HEK293 (cell line): ENCODE results near the gene SLC31A1.

Source experiments
- TF ChIP-seq, protein P1 (sequence below): fragments of 450-650 bp; formaldehyde crosslinking; IDR thresholded peaks from 2 replicates; pipeline ENCODE4 v1.5.1; 2016; ENCODE audit warnings: missing biosample characterization, missing genetic modification characterization
- TF ChIP-seq, protein P2 (sequence below): fragments of 450-650 bp; formaldehyde crosslinking; IDR thresholded peaks from 2 replicates; pipeline ENCODE4 v1.5.1; 2016; ENCODE audit warnings: missing biosample characterization, missing genetic modification characterization

DNA sequence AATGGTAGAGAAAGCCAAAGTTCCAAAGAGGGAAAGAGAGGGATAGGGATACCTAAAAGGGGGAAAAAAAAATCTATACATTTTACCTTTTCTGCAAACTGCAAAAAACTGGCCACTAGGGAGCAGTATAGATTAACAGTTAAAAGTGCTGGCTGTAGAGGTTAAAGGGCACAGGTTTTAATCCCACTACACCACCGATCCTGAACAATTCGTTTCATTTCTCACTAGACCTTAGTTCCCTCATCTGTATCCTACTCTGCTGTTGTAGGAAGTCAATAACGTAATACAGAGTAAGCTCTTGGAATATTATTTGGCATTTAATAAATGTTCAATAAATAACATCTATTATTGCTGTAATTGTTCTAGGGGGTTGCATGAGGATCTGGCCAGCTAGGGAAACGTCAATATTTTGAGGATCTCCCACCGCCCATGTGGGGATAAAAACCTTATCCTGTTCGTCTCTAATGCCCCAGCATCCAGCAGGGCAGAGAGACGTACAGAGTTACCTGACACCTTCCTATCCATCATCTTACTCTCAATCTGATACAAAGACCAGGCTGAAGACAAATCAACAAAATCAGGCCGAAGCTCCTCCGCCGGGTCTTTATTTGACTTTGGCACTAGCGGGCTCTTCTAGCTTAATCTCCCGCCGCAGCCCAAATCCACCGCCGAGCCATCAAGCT, 53.3 kb downstream of the SLC31A1 start:
- TF ChIP-seq, protein P1, sequence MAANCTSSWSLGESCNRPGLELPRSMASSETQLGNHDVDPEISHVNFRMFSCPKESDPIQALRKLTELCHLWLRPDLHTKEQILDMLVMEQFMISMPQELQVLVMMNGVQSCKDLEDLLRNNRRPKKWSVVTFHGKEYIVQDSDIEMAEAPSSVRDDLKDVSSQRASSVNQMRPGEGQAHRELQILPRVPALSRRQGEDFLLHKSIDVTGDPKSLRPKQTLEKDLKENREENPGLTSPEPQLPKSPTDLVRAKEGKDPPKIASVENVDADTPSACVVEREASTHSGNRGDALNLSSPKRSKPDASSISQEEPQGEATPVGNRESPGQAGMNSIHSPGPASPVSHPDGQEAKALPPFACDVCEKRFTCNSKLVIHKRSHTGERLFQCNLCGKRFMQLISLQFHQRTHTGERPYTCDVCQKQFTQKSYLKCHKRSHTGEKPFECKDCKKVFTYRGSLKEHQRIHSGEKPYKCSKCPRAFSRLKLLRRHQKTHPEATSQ (tag by site-specific recombination), result no peak
- TF ChIP-seq, protein P2, sequence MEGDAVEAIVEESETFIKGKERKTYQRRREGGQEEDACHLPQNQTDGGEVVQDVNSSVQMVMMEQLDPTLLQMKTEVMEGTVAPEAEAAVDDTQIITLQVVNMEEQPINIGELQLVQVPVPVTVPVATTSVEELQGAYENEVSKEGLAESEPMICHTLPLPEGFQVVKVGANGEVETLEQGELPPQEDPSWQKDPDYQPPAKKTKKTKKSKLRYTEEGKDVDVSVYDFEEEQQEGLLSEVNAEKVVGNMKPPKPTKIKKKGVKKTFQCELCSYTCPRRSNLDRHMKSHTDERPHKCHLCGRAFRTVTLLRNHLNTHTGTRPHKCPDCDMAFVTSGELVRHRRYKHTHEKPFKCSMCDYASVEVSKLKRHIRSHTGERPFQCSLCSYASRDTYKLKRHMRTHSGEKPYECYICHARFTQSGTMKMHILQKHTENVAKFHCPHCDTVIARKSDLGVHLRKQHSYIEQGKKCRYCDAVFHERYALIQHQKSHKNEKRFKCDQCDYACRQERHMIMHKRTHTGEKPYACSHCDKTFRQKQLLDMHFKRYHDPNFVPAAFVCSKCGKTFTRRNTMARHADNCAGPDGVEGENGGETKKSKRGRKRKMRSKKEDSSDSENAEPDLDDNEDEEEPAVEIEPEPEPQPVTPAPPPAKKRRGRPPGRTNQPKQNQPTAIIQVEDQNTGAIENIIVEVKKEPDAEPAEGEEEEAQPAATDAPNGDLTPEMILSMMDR, result peak; percentile 21
